ENCODE data around the gene ASTN2. TPM values are rescaled to one million over a fixed set of nuclear protein-coding genes. Genes with fewer than 3 reads are reported as not detected.

The ASTN2 gene
- total RNA-seq, 1 donor from 2014 or later: 29.0 TPM

DNA sequence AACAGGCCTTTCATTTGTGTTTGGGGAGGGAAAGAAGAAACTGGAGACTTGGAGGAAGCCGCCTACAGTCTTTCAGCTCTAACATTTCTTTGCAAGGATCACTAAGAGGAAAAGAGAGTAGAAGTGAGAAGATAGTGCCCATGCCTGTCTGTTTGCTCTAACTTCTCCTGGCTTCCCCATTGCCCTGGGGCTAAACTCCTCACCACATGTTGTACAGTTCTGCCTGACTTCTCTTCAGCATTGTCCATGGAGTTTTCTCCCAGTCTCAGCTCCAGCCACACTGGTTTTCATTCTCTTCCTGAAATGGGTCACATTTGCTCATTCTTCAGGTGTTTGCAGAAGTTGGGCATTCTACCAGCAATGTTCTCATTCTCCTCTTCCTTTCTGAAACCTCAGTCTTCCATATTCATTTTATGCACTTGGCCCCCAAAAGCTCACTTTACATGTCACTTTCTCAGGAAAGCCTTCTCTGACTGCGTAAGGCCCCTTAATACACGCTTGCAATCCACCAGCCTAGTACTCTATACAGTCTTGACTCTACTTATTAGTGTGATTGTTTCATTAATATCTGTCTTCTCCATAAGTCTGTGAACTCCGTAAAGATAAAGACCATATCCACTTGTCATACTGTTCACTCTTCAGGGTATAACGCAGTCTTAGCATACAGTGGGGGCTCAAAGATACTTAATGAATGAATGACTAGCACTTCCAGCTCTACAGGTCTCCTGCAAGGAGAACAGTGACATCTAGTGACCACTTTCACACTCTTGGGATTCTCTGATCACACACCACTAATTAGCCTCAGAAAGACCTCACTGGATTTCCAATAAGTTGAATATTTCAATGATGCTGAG is 768.0 kb downstream of the ASTN2 start:
- Mint-ChIP-seq H3K4me3 (ENCODE audit: low read depth) (no peak overlapping the region), H3K9me3 (ENCODE audit: low read depth) (no peaks in the 10 kb centered on the region), H3K4me1 (ENCODE audit: low read depth) (no peaks in the 10 kb centered on the region), H3K36me3 (ENCODE audit: insufficient read depth) (no peaks in the 10 kb centered on the region), H3K27ac (no peak overlapping the region), H3K27me3 (no peaks in the 10 kb centered on the region)
- no peak for DNase-seq (ENCODE audit: low spot score, unreplicated experiment)
- TF ChIP-seq, protein P1, sequence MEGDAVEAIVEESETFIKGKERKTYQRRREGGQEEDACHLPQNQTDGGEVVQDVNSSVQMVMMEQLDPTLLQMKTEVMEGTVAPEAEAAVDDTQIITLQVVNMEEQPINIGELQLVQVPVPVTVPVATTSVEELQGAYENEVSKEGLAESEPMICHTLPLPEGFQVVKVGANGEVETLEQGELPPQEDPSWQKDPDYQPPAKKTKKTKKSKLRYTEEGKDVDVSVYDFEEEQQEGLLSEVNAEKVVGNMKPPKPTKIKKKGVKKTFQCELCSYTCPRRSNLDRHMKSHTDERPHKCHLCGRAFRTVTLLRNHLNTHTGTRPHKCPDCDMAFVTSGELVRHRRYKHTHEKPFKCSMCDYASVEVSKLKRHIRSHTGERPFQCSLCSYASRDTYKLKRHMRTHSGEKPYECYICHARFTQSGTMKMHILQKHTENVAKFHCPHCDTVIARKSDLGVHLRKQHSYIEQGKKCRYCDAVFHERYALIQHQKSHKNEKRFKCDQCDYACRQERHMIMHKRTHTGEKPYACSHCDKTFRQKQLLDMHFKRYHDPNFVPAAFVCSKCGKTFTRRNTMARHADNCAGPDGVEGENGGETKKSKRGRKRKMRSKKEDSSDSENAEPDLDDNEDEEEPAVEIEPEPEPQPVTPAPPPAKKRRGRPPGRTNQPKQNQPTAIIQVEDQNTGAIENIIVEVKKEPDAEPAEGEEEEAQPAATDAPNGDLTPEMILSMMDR (IDR thresholded peaks at IDR 0.05; ENCODE audit: unreplicated experiment): peak; percentile 70

DNA sequence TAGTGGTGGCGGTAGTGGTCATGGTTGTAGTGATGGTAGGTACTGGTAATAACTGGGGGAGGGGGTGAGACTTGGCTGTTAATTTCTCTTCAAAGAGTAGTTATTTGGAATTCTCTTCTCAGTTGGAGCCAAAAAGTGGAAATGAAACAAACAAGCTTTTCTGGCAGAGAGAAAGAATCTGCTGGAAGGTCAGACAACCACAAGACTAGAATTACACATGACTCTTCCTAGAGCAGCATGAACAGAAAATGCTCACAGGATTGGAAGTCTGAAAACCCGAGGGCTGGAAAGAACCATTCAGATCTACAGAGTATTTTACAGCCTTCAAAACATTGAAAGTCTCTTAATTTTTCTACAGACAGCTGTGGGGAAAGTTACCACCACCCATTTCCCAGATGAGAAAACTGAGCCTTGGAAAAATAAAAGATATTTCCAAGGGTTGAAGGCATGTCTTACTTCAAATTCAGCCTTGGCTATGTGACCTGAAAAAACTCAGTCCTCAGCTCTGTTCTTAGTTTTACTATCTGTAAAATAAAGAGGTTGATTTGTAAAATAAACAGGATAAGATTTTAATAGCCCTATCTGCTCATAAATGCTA is 770.7 kb downstream of the ASTN2 start:
- H3K27me3 Mint-ChIP-seq: no peaks in the 10 kb centered on the region
- peaks cover 10% of the 10 kb centered on the region for H3K4me1 Mint-ChIP-seq (ENCODE audit: low read depth)
- no peak overlapping the region for H3K27ac Mint-ChIP-seq

GRCh38 chr9:116643691-116644090 is 771.2 kb downstream of the ASTN2 start:
- no peaks in the 10 kb centered on the region for H3K36me3 Mint-ChIP-seq (ENCODE audit: insufficient read depth)
- TF ChIP-seq, protein P1 (IDR thresholded peaks at IDR 0.05; ENCODE audit: unreplicated experiment): no peak
- no peak overlapping the region for H3K27ac Mint-ChIP-seq
- DNase-seq (ENCODE audit: low spot score, unreplicated experiment): no peak
- H3K9me3 Mint-ChIP-seq (ENCODE audit: low read depth): no peaks in the 10 kb centered on the region
- peaks cover 12% of the 10 kb centered on the region for H3K4me1 Mint-ChIP-seq (ENCODE audit: low read depth)
- H3K4me3 Mint-ChIP-seq (ENCODE audit: low read depth): no peak overlapping the region
- H3K27me3 Mint-ChIP-seq: no peaks in the 10 kb centered on the region

More for the DNA sequence above, 770.7 kb downstream of the ASTN2 start:
- TF ChIP-seq, protein P1 (IDR thresholded peaks at IDR 0.05; ENCODE audit: unreplicated experiment): no peak
- Mint-ChIP-seq H3K4me3 (ENCODE audit: low read depth) (no peak overlapping the region), H3K9me3 (ENCODE audit: low read depth) (no peaks in the 10 kb centered on the region), H3K36me3 (ENCODE audit: insufficient read depth) (no peaks in the 10 kb centered on the region)
- no peak for DNase-seq (ENCODE audit: low spot score, unreplicated experiment)

- no peak overlapping the region for H3K4me3 Mint-ChIP-seq (ENCODE audit: low read depth)
- H3K27ac Mint-ChIP-seq: no peak overlapping the region
- no peak for DNase-seq (ENCODE audit: low spot score, unreplicated experiment)
- TF ChIP-seq, protein P1 (IDR thresholded peaks at IDR 0.05; ENCODE audit: unreplicated experiment): no peak
- peaks cover 14% of the 10 kb centered on the region for H3K4me1 Mint-ChIP-seq (ENCODE audit: low read depth)
- H3K27me3 Mint-ChIP-seq: no peaks in the 10 kb centered on the region
- no peaks in the 10 kb centered on the region for H3K36me3 Mint-ChIP-seq (ENCODE audit: insufficient read depth)
- no peaks in the 10 kb centered on the region for H3K9me3 Mint-ChIP-seq (ENCODE audit: low read depth)
These were observed 773.4 kb downstream of the ASTN2 start for GRCh38 chr9:116641292-116642059.

- H3K9me3 Mint-ChIP-seq (ENCODE audit: low read depth): no peaks in the 10 kb centered on the region
- no peaks in the 10 kb centered on the region for H3K27me3 Mint-ChIP-seq
- DNase-seq (ENCODE audit: low spot score, unreplicated experiment): no peak
- H3K4me3 Mint-ChIP-seq (ENCODE audit: low read depth): no peak overlapping the region
- TF ChIP-seq, protein P1 (IDR thresholded peaks at IDR 0.05; ENCODE audit: unreplicated experiment): no peak
- H3K27ac Mint-ChIP-seq: no peak overlapping the region
- H3K4me1 Mint-ChIP-seq (ENCODE audit: low read depth): peaks cover 14% of the 10 kb centered on the region
- H3K36me3 Mint-ChIP-seq (ENCODE audit: insufficient read depth): no peaks in the 10 kb centered on the region
These were observed 775.6 kb downstream of the ASTN2 start for GRCh38 chr9:116639251-116639741.

Data from progenitor cell of endocrine pancreas (in vitro differentiated cells).